Activated CD4-positive, alpha-beta T cell treated with anti-CD3 and anti-CD28 coated beads for 24 hours (primary cell): Measurements from ENCODE around the gene ZNF688.
"Not testable (repeated sequence)": the region's sequence is repeated elsewhere in the genome, so short reads cannot be mapped to it uniquely, and the experiment has no call there.

Experiments
- DNase-seq, 2 donors: peaks; one replicate each; pipeline ENCODE4 v3.0.0-alpha.2; 2020; ENCODE audit warnings: low read depth in 2 of 2

The ZNF688 gene

DNA sequence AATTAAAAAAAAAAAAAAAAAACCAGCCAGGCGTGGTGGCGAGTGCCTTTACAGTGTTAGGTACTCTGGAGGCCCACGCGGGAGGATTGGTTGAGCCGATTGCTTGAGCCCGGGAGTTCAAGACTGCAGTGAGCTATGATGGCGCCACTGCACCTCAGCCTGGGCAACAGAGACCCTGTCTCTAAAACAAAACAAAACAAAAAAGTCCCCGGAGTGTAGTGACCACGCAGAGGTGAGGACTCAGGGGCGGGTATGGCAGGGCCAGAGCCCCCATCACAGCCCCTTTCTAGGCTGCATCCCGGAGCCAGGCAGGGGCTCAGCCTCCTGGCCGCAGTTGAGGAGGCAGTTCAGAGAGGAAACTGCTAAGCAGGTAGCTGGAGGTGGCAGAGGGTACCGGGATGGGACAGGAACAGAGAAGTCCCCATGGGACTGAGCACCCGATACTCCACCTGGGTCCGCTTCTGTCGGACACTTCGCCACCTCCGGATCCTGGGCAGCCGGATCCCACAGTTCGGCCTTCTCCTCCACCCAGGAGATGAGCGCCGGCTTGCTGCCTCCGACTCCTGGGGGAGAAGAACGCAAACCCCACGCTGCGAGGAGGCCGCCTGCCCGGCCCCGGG is 37.7 kb downstream of the ZNF688 start:
- DNase-seq = no peak

- no peak for DNase-seq
Observed at GRCh38 chr16:30533146-30533522, 38.4 kb downstream of the ZNF688 start.

DNA sequence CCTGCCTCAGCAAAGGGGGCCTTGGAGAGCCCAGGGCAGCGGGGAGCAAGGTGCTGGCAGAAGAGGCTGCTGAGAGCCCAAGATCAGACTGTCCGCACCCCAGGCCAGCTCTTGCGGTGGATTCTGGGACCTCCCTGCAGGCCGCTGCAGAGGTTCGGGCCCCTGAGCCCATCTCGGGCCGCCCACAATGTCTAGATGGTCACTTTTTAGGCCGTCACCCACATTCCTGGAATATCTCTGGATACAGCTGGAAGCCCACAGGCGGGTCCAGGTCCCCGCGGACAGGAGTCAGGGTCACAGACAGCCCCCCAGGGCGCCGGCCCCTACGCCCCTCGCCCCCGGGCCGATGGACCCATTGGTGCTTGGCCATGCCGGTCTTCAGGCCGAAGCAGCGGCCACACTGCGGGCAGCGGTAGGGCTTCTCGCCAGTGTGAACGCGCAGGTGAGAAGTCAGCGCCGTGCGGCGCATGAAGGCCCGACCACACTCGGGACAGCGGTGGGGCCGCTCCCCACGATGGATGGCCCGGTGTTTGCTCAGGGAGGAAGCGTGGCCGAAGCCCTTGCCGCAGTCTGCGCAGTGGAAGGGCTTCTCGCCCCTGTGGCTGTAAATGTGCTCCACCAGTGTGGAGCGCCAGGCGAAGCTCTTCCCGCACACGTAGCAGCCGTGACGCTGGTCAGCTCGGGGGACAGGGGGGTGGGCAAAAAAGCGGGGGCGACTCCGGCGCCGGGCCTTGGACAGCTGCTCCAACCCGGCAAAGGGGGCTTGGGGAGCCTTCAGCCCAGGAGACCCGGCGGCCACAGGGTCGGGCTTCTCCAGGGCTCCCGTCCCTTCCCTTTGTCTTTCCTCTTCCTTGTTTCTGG is 39.0 kb downstream of the ZNF688 start:
- no peak for DNase-seq

- DNase-seq = no peak
Observed at GRCh38 chr16:30530163-30531037, 41.1 kb downstream of the ZNF688 start.

DNA sequence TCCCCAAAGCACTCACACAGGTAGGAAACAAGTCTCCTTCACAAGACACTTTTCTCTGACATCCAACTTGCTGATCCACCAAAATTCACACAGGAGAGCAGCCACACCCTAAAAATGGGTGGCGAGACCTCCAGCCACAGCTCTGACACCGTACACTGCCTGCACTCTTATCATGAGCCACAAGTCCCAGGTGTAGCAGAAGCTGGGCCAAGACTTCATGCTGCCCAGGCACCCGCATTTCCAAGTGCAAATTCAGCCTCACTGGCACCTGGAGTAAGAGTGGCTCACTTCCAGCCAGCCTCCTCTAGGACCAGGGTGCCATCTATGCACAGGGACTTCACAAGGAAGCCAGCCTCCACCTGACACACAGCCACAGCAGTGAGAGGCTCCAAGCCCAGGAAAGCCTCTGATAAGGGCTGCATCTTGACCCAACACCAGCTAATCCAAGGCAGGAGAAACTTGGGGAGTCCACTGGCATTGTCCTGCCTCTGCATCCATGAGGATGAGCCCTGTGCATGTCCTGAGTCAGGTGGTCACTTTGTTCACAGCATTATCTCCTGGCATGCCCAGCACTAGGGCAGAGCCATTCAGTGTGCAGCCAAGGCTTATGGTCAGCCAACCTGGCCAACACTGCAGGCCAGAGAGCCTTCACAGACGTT is 42.6 kb downstream of the ZNF688 start:
- no peak for DNase-seq

DNA sequence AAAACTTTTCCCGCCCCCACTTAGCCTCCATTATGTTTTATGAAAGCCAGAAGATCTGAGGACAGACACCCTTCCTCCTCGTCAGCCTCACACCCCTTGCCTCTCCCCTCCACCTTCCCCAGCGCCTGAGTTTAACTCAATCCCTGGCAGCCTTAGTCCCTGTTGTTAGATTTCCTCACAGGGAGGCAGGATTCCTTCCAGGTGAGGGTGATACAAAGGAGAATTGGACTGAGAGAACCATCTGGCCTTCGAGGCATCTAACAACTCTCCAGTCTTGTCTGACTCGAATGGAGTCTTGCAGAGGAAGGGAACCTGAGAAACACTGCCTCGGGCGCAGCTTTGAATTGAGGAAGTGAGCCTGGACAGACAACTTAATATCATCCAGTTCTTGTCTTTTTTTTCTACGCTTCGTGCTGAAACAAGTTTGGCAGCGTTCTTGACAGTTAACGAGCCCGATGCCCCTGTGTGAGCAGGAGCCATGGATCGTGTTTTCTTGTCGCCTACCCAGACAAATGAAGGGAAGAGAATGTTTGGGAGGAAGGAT is 43.8 kb downstream of the ZNF688 start:
- DNase-seq = no peak

- DNase-seq = peak; percentile 88 to 96
Observed at GRCh38 chr16:30526823-30527634, 44.5 kb downstream of the ZNF688 start.

GRCh38 chr16:30526137-30526822 is 45.2 kb downstream of the ZNF688 start, which contains the start of gene ZNF768:
Gene ZNF768, minus strand, starts transcription at chr16:30526566. Its CDS starts 153 bp downstream, at chr16:30526413.
- no peak for DNase-seq

DNA sequence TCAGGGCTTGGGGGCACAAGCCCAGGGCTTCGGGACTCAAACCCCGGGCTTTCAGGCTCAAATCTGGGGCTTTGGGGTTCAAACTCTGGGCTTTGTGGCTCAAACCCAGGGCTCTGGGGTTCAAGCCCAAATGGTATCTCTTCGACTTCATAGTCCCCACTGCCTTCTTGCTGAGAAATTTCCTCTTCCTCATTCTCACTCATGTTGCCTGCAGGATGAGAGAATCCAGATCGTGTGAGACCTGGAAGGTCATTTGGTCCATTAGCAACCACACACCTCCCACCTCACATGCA is 45.7 kb downstream of the ZNF688 start:
- no peak for DNase-seq

GRCh38 chr16:30524575-30525568 is 46.6 kb downstream of the ZNF688 start:
- DNase-seq = no peak

- no peak for DNase-seq
Observed at GRCh38 chr16:30523768-30524574, 47.5 kb downstream of the ZNF688 start.

- DNase-seq = not testable (repeated sequence)
Observed at GRCh38 chr16:30522702-30523463, 48.6 kb downstream of the ZNF688 start.

- DNase-seq = no peak
Observed at GRCh38 chr16:30521873-30522641, 49.5 kb downstream of the ZNF688 start.

GRCh38 chr16:30521476-30521872 is 50.0 kb downstream of the ZNF688 start:
- no peak for DNase-seq
